GM21423 (cell line): ENCODE results near the gene SNAPIN.

ENCODE experiments used
- ATAC-seq: cut with Tn5 transposase; IDR thresholded peaks from one replicate; pipeline ENCODE4 v1.9.1; 2021; ENCODE audit warnings: mild to moderate bottlenecking, moderate library complexity; ENCODE audit not compliant: unreplicated experiment

Gene SNAPIN

GRCh38 chr1:153673511-153673910 lies 15.0 kb downstream of the SNAPIN start:
- ATAC-seq: no peak

GRCh38 chr1:153677718-153678518 lies 19.4 kb downstream of the SNAPIN start:
- ATAC-seq: no peak

- no peak for ATAC-seq
Observed at GRCh38 chr1:153678519-153679336, 20.2 kb downstream of the SNAPIN start, which contains the start of gene NPR1. TSS of gene NPR1 (plus strand) at chr1:153678688. CDS start at chr1:153679109, 421 bp downstream.

GRCh38 chr1:153679337-153680119 lies 21.0 kb downstream of the SNAPIN start:
- ATAC-seq: no peak

- no peak for ATAC-seq
Observed at GRCh38 chr1:153680120-153680403, 21.6 kb downstream of the SNAPIN start.

GRCh38 chr1:153682730-153683129 lies 24.2 kb downstream of the SNAPIN start:
- ATAC-seq: no peak

- ATAC-seq: no peak
Observed at GRCh38 chr1:153683854-153684253, 25.4 kb downstream of the SNAPIN start.

- no peak for ATAC-seq
Observed at GRCh38 chr1:153684892-153685291, 26.4 kb downstream of the SNAPIN start.

GRCh38 chr1:153685544-153686340 lies 27.2 kb downstream of the SNAPIN start:
- ATAC-seq: no peak

- ATAC-seq: no peak
Observed at GRCh38 chr1:153687346-153688125, 29.0 kb downstream of the SNAPIN start.

- ATAC-seq: no peak
Observed at GRCh38 chr1:153688276-153688675, 29.8 kb downstream of the SNAPIN start.

- no peak for ATAC-seq
Observed at GRCh38 chr1:153688736-153689328, 30.3 kb downstream of the SNAPIN start.

GRCh38 chr1:153693466-153693865 lies 35.0 kb downstream of the SNAPIN start:
- ATAC-seq: no peak

GRCh38 chr1:153696741-153697140 lies 38.2 kb downstream of the SNAPIN start:
- ATAC-seq: no peak

- no peak for ATAC-seq
Observed at GRCh38 chr1:153697191-153698019, 38.9 kb downstream of the SNAPIN start.

GRCh38 chr1:153698020-153698922 lies 39.8 kb downstream of the SNAPIN start:
- ATAC-seq: no peak

- ATAC-seq: no peak
Observed at GRCh38 chr1:153698923-153699714, 40.6 kb downstream of the SNAPIN start.
